COLO829 (cell line): ENCODE measurements around the gene CRIP3.
"Not testable (repeated sequence)": the region's sequence is repeated elsewhere in the genome, so short reads cannot be mapped to it uniquely, and the experiment has no call there.

Source experiments
- DNase-seq: peaks from one replicate; pipeline ENCODE4 v3.0.0; 2012; ENCODE audit warnings: low spot score

Gene CRIP3

GRCh38 chr6:43308101-43308989, at the start of gene CRIP3:
CRIP3 (minus strand) TSS chr6:43308826; CDS start chr6:43308792, 34 bp downstream.
- no peak for DNase-seq

- DNase-seq = no peak
These were observed 47.4 kb upstream of the CRIP3 start for GRCh38 chr6:43355862-43356590.

GRCh38 chr6:43351951-43352350, 43.3 kb upstream of the CRIP3 start:
- not testable (repeated sequence) for DNase-seq

GRCh38 chr6:43347444-43347843, 38.8 kb upstream of the CRIP3 start:
- no peak for DNase-seq

- no peak for DNase-seq
These were observed 38.4 kb upstream of the CRIP3 start for GRCh38 chr6:43347021-43347420.

- DNase-seq = not testable (repeated sequence)
These were observed 37.6 kb upstream of the CRIP3 start for GRCh38 chr6:43346243-43346642.

GRCh38 chr6:43339168-43339567, 30.5 kb upstream of the CRIP3 start:
- DNase-seq = no peak

- DNase-seq = no peak
These were observed 29.6 kb upstream of the CRIP3 start for GRCh38 chr6:43338243-43338642.

- no peak for DNase-seq
These were observed 27.8 kb upstream of the CRIP3 start for GRCh38 chr6:43336382-43336781.

- DNase-seq = no peak
These were observed 26.8 kb upstream of the CRIP3 start for GRCh38 chr6:43335469-43335868.

- peak; percentile 45 for DNase-seq
These were observed 26.0 kb upstream of the CRIP3 start for GRCh38 chr6:43334466-43335095.

- no peak for DNase-seq
These were observed 23.3 kb upstream of the CRIP3 start for GRCh38 chr6:43331891-43332290.

GRCh38 chr6:43331470-43331869, 22.8 kb upstream of the CRIP3 start:
- no peak for DNase-seq

GRCh38 chr6:43328528-43328927, 19.9 kb upstream of the CRIP3 start:
- no peak for DNase-seq

- no peak for DNase-seq
These were observed 17.2 kb upstream of the CRIP3 start for GRCh38 chr6:43325876-43326275.

GRCh38 chr6:43318011-43318410, 9.4 kb upstream of the CRIP3 start:
- DNase-seq = no peak

GRCh38 chr6:43313813-43314212, 5.2 kb upstream of the CRIP3 start:
- DNase-seq = no peak

- no peak for DNase-seq
These were observed 3.0 kb upstream of the CRIP3 start for GRCh38 chr6:43311666-43312065.

GRCh38 chr6:43310624-43311023, 2.0 kb upstream of the CRIP3 start:
- DNase-seq = no peak

GRCh38 chr6:43310134-43310533, 1.5 kb upstream of the CRIP3 start:
- no peak for DNase-seq

GRCh38 chr6:43308990-43309477, 408 bp upstream of the CRIP3 start:
- DNase-seq = no peak

- DNase-seq = no peak
These were observed 1.1 kb downstream of the CRIP3 start for GRCh38 chr6:43307451-43308100.
